Esophagus squamous epithelium (tissue), 5 donors: ENCODE data around the gene CITED4. TPM values are rescaled to one million over a fixed set of nuclear protein-coding genes. Genes with fewer than 3 reads are reported as not detected.

ENCODE experiments used
- DNase-seq: peaks from one replicate; lab custom pipeline; 2025; lab: John Stamatoyannopoulos, UW
- H3K27ac ChIP-seq, 4 donors: fragments of 200-600 bp; sonication (generic); one replicate each; pipeline ENCODE4 v1.5.1; 2016 to 2019; ENCODE audit warnings: mild to moderate bottlenecking in 1 of 4
- H3K27me3 ChIP-seq, 4 donors: fragments of 200-600 bp; sonication (generic); 1 replicate in 3 of 4; 2 replicates in 1 of 4; pipeline versions ENCODE4 v1.5.1 to v1.6.0; 2017 to 2021; ENCODE audit warnings: antibody characterized with exemption in 1 of 4
- H3K36me3 ChIP-seq, 3 donors: fragments of 200-600 bp; sonication (generic); one replicate each; pipeline ENCODE4 v1.5.1; 2016 to 2019
- H3K4me1 ChIP-seq, 3 donors: fragments of 200-600 bp; sonication (generic); one replicate each; pipeline ENCODE4 v1.5.1; 2017 to 2019
- H3K4me3 ChIP-seq, 4 donors: fragments of 200-600 bp; sonication (generic); 1 replicate in 3 of 4; 2 replicates in 1 of 4; pipeline ENCODE4 v1.5.1; 2016 to 2019; ENCODE audit warnings: mild to moderate bottlenecking in 2 of 4, moderate library complexity in 1 of 4
- H3K9me3 ChIP-seq, 3 donors: fragments of 200-600 bp; sonication (generic); one replicate each; pipeline ENCODE4 v1.5.1; 2016 to 2019
- POLR2A ChIP-seq, 4 donors: fragments of 450-650 bp; IDR thresholded peaks; one replicate each; pipeline ENCODE4 v1.6.1; 2017; ENCODE audit warnings: antibody characterized with exemption in 4 of 4, mild to moderate bottlenecking in 4 of 4, moderate library complexity in 3 of 4
- WGBS, 2 donors: methylation state at CpG; one replicate each; pipeline ENCODE4 v1.1.5; 2018; 5-methylcytosine and 5-hydroxymethylcytosine counted together
- intact Hi-C: fragments of 100-400 bp; cut with DNase I; formaldehyde crosslinking; loops from one replicate; pipeline ENCODE4 v1.15.0; 2022
- total RNA-seq, 4 donors: library from RNA; depleted of rRNA; stranded (reverse); fragments of >200 nt; gene quantifications; one replicate each; pipeline ENCODE4 v1.1.0, GENCODE V29; 2016
- TF ChIP-seq, protein P1 (sequence below), 6 experiments: fragments of 450-650 bp in 4 of 6; fragments of 200-600 bp in 2 of 6; sonication (generic) in 2 of 6; IDR thresholded peaks; one replicate each; pipeline ENCODE4 v1.5.1; 2016 to 2019; ENCODE audit warnings: antibody characterized with exemption in 6 of 6, mild to moderate bottlenecking in 4 of 6, moderate library complexity in 4 of 6
- donor health status: DM: yes; HTN: yes; CAD: no.

Gene CITED4
- total RNA-seq, 4 donors from 2014 or later, result 12.2 to 40.6 (median 22.1) TPM

DNA sequence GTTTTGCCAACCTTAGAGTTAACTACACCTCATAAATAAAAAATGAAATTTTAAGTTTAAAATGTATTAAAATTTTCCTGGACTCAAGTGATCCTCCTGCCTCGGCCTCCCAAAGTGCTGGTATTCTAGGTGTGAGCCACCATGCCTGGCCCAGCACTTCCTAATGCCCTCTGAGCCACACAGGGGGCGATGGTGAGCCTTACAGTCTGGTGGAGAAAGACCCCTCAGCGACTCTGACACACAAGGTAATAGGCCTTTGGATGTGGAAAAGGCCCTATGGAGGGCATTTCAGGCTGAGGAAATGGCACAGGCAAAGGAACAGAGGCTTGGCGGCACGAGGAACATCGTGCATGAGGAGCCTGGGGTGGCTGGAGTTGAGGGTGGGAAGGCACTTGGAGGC, 6.7 kb downstream of the CITED4 start:
- DNase-seq, result no peak
- TF ChIP-seq, protein P1, sequence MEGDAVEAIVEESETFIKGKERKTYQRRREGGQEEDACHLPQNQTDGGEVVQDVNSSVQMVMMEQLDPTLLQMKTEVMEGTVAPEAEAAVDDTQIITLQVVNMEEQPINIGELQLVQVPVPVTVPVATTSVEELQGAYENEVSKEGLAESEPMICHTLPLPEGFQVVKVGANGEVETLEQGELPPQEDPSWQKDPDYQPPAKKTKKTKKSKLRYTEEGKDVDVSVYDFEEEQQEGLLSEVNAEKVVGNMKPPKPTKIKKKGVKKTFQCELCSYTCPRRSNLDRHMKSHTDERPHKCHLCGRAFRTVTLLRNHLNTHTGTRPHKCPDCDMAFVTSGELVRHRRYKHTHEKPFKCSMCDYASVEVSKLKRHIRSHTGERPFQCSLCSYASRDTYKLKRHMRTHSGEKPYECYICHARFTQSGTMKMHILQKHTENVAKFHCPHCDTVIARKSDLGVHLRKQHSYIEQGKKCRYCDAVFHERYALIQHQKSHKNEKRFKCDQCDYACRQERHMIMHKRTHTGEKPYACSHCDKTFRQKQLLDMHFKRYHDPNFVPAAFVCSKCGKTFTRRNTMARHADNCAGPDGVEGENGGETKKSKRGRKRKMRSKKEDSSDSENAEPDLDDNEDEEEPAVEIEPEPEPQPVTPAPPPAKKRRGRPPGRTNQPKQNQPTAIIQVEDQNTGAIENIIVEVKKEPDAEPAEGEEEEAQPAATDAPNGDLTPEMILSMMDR (IDR thresholded peaks at IDR 0.05), result peak in 1 of 6 experiments; percentile 9
- TF ChIP-seq POLR2A (IDR thresholded peaks at IDR 0.05), result no peak
- H3K4me1 ChIP-seq, result peaks cover 1 to 54% (median 5%) of the 10 kb centered on the region in 3 donors
- no peaks in the 10 kb centered on the region for H3K9me3 ChIP-seq
- intact Hi-C loops, result no loop called here
- H3K36me3 ChIP-seq, result no peaks in the 10 kb centered on the region
- WGBS, 2 donors, result 83 to 89% methylated on average over 4 to 6 of the region's 6 CpGs
- no peaks in the 10 kb centered on the region for H3K27me3 ChIP-seq
- no peak overlapping the region for H3K4me3 ChIP-seq
- H3K27ac ChIP-seq, result no peak overlapping the region

DNA sequence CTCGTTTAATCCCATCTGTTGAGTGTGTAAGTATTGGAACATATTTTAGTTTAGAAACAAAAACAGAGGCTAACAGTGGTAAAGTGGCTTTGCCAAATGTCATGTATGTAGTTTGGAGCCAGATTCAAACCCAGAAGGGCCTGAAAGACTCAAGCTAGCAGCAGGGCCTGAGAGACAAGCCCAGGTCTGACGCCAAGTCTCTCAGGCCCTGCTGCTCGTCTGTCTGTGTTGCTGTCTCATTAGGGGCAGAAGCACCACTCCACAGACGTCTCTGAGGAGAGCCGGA, 8.3 kb downstream of the CITED4 start:
- DNase-seq, result no peak
- Histone ChIP-seq H3K9me3 (no peaks in the 10 kb centered on the region), H3K4me1 (peaks cover 0 to 47% (median 10%) of the 10 kb centered on the region in 3 donors), H3K4me3 (no peak overlapping the region), H3K36me3 (no peaks in the 10 kb centered on the region), H3K27me3 (no peaks in the 10 kb centered on the region), H3K27ac (peak overlapping the region in 1 of 4 donors; percentile 38)
- TF ChIP-seq, protein P1 (IDR thresholded peaks at IDR 0.05), result no peak
- no peak for TF ChIP-seq POLR2A (IDR thresholded peaks at IDR 0.05)
- intact Hi-C loops, result no loop called here
- 30 to 51% methylated on average over 3 of the region's 5 CpGs for WGBS, 2 donors

DNA sequence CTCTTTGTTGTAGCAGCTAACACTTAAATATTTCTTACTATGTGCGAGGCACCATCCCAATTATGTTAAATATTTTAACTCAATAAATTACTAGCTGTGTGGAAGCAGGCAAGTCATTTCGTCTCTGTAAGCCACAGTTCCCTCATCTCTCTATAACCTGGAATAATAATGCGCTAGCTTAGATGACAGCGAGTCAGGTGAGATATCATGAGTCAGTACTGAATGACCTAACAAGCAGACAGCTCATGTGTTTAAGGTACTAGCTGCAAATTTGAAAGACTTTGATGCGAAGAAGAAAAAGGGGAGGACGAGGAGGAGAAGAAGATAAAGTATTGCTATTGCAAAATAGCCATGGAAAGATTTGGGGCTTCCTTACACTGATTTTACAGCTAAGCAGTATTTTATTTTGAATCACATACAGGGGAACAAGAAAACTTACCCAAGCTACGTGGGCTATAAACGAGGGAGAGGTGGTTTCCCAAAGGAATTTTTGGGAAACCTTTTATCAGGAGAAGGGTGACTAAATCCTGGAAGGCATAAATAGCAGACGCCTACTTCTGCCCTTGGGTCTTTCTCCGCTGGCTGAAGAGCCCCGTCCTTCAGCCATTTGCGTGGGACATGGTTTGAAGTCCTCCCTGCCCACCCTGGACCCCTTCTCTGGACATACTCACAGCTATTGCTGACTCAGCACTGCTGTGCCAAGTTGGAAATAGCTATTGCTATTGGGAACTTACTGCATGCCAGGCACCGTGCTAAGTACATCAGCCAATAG, 8.9 kb downstream of the CITED4 start:
- intact Hi-C loops, result no loop called here

GRCh38 chr1:40851643-40852042, 10.5 kb downstream of the CITED4 start:
- DNase-seq, result no peak
- intact Hi-C loops, result loop anchor here (2.0 kb wide), 1 partner anchor 99 kb away; no protein-coding TSS in a partner anchor
- no peak for TF ChIP-seq POLR2A (IDR thresholded peaks at IDR 0.05)
- TF ChIP-seq, protein P1 (IDR thresholded peaks at IDR 0.05), result no peak
- Histone ChIP-seq H3K27ac (no peak overlapping the region), H3K4me3 (no peak overlapping the region), H3K4me1 (peaks cover 0 to 25% (median 10%) of the 10 kb centered on the region in 3 donors), H3K9me3 (no peaks in the 10 kb centered on the region), H3K27me3 (no peaks in the 10 kb centered on the region), H3K36me3 (no peaks in the 10 kb centered on the region)
- WGBS, 2 donors, result 87 to 95% methylated on average over 6 of the region's 6 CpGs

More for the DNA sequence above, 8.9 kb downstream of the CITED4 start:
- TF ChIP-seq, protein P1 (IDR thresholded peaks at IDR 0.05), result no peak
- DNase-seq, result no peak
- Histone ChIP-seq H3K27ac (no peak overlapping the region), H3K4me3 (no peak overlapping the region), H3K27me3 (no peaks in the 10 kb centered on the region), H3K9me3 (no peaks in the 10 kb centered on the region), H3K4me1 (peaks cover 0 to 42% (median 10%) of the 10 kb centered on the region in 3 donors), H3K36me3 (no peaks in the 10 kb centered on the region)
- 63 to 67% methylated on average over 12 to 13 of the region's 13 CpGs for WGBS, 2 donors

DNA sequence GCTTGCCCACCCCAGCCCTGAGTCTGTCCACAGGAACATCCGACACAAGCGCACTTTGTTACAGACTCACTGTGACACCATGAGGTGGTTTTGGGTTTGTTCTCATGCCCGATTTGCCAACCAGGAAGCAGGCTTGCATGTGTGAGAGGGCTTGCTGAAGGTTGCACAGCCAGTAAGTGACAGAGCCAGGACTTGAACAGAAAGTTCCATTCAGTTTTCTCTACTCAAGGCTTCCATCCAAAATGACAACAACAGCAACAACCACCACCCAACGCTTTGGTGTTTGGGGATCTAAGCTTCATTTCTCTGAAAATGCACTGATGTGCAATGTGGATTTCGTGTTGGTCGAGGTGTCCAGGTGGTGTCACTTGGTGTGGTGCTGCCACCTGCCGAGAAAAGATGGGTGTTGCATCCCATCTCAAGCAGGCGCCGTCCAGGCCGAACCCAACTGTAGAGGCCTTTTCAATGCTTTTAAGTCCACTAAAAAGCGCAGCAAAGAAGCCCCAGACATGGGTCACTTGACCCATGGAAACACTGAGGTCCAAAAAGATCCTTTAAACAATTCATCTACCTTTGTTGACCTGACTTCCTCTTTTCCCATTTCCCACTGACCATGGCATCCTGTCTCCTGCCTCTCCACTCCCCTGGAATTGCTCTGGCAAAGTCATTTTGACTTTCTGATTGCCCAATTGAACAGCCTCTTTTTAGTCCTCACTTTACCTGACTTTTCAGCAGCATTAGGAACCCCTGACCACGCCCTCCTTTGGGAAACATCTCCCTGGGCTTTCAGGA, 12.2 kb downstream of the CITED4 start:
- no peak for DNase-seq
- H3K4me3 ChIP-seq, result no peak overlapping the region
- no peak overlapping the region for H3K27ac ChIP-seq
- H3K9me3 ChIP-seq, result no peaks in the 10 kb centered on the region
- 0 to 7% methylated on average over 7 to 9 of the region's 12 CpGs for WGBS, 2 donors
- peaks cover 0 to 20% (median 10%) of the 10 kb centered on the region in 3 donors for H3K4me1 ChIP-seq
- TF ChIP-seq, protein P1 (IDR thresholded peaks at IDR 0.05), result peak; percentile 84 to 95 (median 88)
- TF ChIP-seq POLR2A (IDR thresholded peaks at IDR 0.05), result no peak
- H3K36me3 ChIP-seq, result no peaks in the 10 kb centered on the region
- no peaks in the 10 kb centered on the region for H3K27me3 ChIP-seq
- intact Hi-C loops, result loop anchor here (2.0 to 10.0 kb wide), 3 partner anchors 73 to 245 kb away; no protein-coding TSS in a partner anchor
